NB4 (cell line): ENCODE data around the gene C13orf46.

Source experiments
- DNase-seq: peaks from one replicate; pipeline ENCODE4 v3.0.0; 2010; ENCODE audit warnings: low read depth
- H3K4me3 ChIP-seq: one replicate; pipeline ENCODE4 v1.5.1; 2011; ENCODE audit warnings: mild to moderate bottlenecking, low read depth, low read length, moderate library complexity
- CTCF ChIP-seq: IDR thresholded peaks from one replicate; pipeline ENCODE4 v1.5.1; 2012; ENCODE audit warnings: low read depth, low read length
- MAX ChIP-seq: IDR thresholded peaks from 2 replicates; pipeline ENCODE4 v1.6.1; 2011; ENCODE audit warnings: low read depth, low read length
- MYC ChIP-seq: IDR thresholded peaks from 2 replicates; pipeline ENCODE4 v1.6.1; 2011; ENCODE audit warnings: low read depth, low read length
- POLR2A ChIP-seq: IDR thresholded peaks from 2 replicates; pipeline ENCODE4 v1.6.1; 2011; ENCODE audit warnings: mild to moderate bottlenecking; ENCODE audit not compliant: insufficient read length; ENCODE audit errors: extremely low read depth

The C13orf46 gene

GRCh38 chr13:113947311-113948033 is 26.4 kb downstream of the C13orf46 start:
- TF ChIP-seq MYC: no peak
- TF ChIP-seq MAX: no peak
- TF ChIP-seq CTCF: no peak
- TF ChIP-seq POLR2A: no peak
- DNase-seq: no peak
- H3K4me3 ChIP-seq: no peak overlapping the region

- DNase-seq: no peak
Measured at GRCh38 chr13:113946409-113947181, 27.3 kb downstream of the C13orf46 start.

GRCh38 chr13:113945857-113946408 is 27.9 kb downstream of the C13orf46 start:
- H3K4me3 ChIP-seq: no peak overlapping the region
- no peak for DNase-seq
- TF ChIP-seq POLR2A: no peak
- TF ChIP-seq CTCF: no peak
- no peak for TF ChIP-seq MYC
- TF ChIP-seq MAX: no peak

More at GRCh38 chr13:113946409-113947181, 27.3 kb downstream of the C13orf46 start:
- H3K4me3 ChIP-seq: no peak overlapping the region
- TF ChIP-seq POLR2A (no peak), MAX (no peak), CTCF (no peak)

GRCh38 chr13:113943821-113944565 is 29.9 kb downstream of the C13orf46 start:
- H3K4me3 ChIP-seq: no peak overlapping the region
- DNase-seq: no peak
- TF ChIP-seq MAX (no peak), POLR2A (no peak), MYC (no peak), CTCF (no peak)

- TF ChIP-seq MYC: no peak
- no peak for TF ChIP-seq MAX
- no peak for TF ChIP-seq POLR2A
- TF ChIP-seq CTCF: no peak
- DNase-seq: no peak
- H3K4me3 ChIP-seq: no peak overlapping the region
Measured at GRCh38 chr13:113942591-113943103, 31.2 kb downstream of the C13orf46 start.
